Fibroblast of skin of left biceps (primary cell): ENCODE measurements around the gene LGALS1.

ENCODE experiments used
- DNase-seq, 2 experiments: peaks; one replicate each; pipeline ENCODE4 v3.0.0-alpha.2; 2013; ENCODE audit warnings: low read depth in 2 of 2

The LGALS1 gene

GRCh38 chr22:37661160-37661924 is 14.1 kb upstream of the LGALS1 start:
- no peak for DNase-seq

GRCh38 chr22:37662039-37662438 is 13.4 kb upstream of the LGALS1 start:
- no peak for DNase-seq

- DNase-seq, result no peak
Observed at GRCh38 chr22:37663521-37664140, 11.8 kb upstream of the LGALS1 start.

GRCh38 chr22:37664249-37665101 is 11.0 kb upstream of the LGALS1 start:
- no peak for DNase-seq

DNA sequence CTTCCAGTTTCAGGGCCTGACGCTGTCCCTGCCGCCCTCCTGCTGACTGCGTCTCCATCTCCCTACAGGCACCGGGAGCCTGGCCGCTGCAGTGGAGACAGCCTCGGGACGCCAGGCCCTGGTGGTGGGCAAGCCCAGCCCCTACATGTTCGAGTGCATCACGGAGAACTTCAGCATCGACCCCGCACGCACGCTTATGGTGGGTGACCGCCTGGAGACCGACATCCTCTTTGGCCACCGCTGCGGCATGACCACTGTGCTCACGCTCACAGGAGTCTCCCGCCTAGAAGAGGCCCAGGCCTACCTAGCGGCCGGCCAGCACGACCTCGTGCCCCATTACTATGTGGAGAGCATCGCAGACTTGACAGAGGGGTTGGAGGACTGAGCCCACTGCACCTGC is 9.9 kb upstream of the LGALS1 start:
- no peak for DNase-seq

DNA sequence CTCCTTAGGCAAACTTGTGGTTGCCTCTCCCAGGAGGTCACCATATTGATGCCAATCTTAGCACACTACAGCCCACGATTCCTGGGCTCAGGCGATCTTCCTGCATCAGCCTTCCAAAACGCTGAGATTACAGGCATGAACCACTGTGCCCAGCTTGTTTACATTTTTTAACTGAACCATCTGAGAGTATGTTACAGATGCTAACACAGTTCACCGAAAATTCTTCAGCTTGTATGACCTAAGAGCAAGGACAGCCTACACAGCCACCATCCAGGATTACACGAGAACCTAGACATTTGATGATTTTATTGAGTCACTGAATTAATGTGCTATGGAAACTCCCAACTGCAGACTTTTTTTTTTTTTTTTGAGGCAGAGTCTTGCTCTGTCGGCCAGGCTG is 5.8 kb upstream of the LGALS1 start:
- no peak for DNase-seq

DNA sequence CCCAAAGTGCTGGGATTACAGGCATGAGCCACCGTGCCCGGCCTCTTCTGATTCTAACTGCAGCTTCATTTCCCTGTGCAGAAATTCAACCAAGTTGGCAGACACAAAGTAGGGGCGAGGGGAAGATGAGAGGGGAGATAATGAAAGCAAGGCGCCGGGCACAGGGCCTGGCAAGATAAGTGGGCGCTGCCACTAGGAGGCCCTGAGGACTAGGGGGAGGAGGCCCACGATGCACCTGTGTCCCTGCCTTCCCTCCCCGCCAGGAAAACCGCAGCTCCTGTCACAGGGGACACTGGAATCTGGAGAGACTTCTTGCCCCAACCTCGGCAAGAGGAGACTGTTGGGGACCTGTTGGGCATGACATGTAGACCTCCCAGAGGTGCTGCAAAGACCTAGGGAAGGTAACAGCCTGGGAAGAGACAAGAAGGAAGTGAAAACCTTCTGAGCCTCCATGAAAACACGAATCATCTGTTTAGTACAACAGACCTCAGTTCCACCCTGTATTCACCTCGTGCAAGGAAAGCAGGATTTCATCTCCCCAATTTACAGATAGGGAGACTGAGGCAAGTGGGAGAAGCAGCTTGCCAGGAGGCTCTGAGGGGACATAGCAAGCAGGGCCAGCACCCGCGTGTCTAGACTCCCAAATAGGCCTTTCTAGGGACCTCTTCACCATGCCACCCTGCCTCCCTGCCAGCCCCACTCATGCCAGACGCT is 3.1 kb upstream of the LGALS1 start:
- no peak for DNase-seq

GRCh38 chr22:37672920-37673455 is 2.4 kb upstream of the LGALS1 start:
- no peak for DNase-seq

DNA sequence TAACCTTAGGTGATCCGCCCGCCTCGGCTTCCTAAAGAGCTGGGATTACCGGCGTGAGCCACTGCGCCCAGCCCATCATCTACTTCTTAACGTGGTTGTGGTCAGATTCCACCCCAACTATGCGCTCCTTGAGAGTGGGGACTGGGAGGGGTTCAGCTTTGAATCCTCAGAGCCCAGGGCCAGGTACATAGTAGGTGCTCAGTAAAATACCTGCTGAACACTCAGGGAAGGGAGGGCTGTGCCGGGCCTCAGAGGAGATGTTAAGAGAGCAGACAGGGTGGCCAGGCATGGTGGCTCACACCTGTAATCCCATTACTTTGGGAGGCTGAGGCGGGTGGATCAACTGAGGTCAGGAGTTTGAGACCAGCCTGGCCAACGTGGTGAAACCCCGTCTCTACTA is 1.2 kb upstream of the LGALS1 start:
- no peak for DNase-seq

DNA sequence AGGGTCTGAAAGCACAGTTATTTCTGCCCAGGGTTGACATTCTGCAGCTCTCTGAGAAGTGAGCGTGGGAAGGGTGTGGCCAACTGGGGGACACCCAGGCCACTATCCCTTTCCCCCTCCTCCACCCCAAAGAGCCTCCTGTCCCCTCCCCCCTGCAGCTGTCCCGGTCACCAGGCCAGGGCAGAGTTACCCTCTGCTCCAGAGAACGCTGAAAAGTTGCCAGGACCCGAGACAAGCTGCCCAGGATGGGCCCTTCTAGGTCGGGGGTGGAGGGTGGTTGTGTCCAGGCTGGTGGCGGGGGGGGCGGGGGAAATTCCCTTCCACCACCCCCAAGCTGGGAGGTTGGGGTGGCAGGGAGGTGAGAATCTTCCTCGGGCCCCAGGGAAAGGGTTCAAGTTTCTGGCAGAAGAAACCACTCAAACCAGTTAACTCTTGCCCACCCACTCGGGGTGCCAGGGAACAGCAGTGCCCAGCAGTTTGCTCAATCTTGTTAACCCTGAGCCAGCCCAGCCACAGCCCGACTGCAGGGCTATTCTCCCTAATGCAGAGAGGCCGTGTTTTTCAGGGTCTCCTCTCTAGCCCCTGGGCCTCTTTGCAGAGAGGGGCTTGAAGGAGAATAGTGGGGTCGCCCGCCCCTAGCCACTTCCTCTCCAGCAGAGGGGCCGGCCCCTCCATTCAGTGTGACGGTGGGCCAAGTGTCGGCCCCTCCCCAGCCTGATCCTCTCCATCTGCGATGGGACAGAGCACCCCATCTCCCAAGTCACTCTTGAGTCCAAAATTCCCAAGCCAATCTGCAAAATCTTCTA is 697 bp downstream of the LGALS1 start:
- DNase-seq, result no peak

DNA sequence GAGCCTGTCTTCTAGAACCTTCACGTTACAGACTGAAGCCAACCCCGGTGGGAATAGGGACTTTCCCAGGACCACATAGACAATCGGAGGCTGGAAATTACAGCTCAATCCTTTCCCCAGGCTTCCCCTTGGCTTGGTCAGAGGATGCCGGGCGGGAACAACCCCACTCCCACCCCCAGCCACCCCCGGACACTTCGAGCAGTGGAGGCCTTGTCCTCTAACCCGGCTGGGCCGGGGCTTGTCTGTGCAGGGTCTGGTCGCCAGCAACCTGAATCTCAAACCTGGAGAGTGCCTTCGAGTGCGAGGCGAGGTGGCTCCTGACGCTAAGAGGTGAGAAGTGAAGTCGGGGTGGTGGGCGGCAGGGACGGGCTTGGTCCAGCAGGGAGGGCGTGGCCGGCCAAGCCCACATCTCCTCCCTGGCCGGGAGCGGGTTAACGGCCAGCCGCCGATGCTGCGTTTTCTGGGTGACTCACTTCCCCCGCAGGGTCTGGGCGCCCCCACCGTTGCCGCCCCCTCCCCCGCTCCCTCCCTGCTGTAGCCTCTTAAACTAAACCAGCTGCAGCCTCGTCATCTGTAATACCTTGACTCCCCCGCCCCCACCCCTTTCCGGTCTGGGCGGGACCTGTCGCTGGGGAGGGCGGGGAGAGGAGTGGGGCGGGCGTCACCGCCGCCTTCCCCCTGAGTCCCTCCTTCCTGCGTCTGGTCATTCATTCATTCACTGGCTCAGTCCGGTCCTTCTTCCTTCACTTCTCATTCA is 1.5 kb downstream of the LGALS1 start:
- DNase-seq, result peak; percentile 95

DNA sequence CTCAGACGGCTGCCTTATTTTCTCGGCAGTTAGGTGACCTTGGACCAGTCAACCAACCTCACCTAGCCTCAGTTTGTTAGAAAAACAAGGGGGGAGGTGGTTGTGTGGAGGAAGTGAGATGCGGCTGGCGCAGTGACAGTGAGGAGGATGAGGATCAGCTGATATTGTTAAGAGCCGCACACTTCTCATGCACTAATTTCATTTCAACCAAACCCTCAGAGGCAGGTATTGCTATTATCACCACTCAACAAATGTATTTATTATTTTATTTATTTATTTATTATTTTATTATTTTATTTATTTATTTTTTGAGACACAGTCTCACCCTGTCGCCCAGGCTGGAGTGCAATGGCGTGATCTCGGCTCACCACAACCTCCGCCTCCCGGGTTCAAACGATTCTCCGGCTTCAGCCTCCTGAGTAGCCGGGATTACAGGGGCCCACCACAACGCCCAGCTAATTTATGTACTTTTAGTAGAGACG is 2.1 kb downstream of the LGALS1 start:
- DNase-seq, result no peak

- no peak for DNase-seq
Observed at GRCh38 chr22:37678372-37678771, 2.9 kb downstream of the LGALS1 start.

DNA sequence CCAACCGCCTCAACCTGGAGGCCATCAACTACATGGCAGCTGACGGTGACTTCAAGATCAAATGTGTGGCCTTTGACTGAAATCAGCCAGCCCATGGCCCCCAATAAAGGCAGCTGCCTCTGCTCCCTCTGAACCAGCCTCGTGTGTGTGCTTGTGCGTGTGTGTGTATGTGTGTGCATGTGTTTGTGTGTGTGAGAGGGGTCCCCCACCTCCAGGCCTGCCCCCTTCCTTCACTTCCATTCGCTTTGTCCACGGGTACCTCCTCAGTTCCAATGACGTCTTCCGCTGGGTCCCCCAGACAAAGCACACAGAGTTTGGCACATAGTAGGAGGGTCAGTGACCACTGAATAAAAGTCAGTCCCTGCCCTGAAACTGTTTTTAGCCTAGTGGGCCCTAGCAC is 4.2 kb downstream of the LGALS1 start:
- no peak for DNase-seq

GRCh38 chr22:37680191-37680851 is 4.9 kb downstream of the LGALS1 start:
- DNase-seq, result no peak

GRCh38 chr22:37681001-37681424 is 5.6 kb downstream of the LGALS1 start:
- no peak for DNase-seq

DNA sequence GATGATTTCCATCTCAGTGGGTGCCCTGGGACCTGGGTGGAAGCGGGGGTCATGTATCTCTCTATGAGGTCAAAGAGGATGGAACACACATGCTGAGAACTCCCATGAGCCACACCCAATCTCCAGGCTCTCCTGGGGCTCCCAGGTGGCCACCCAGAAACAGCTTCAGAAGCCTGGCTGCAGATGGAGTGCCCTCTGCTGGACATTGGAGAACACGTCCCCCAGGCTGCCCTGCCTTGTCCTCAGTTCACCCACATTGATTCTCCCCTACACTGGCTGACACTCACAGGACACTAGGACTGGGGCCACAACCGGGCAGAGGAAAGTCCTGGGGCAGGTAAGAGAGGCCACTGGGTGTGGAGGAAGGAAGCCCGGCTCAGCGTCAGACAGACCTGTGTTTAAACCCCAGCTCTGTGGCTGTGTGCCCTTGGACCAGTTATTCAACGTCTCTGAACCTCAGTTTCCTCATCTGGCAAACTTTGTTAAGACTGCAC is 6.2 kb downstream of the LGALS1 start:
- DNase-seq, result no peak

GRCh38 chr22:37684803-37685615 is 9.6 kb downstream of the LGALS1 start:
- no peak for DNase-seq
